ENCODE measurements around the gene ONECUT3. TPM values are rescaled to one million over a fixed set of nuclear protein-coding genes. Genes with fewer than 3 reads are reported as not detected.

ONECUT3 gene
- total and polyA plus RNA-seq, 10 of the 15 experiments (the other 5 are each of a cell fraction or from before 2014, with no cell fraction given): not detected

DNA sequence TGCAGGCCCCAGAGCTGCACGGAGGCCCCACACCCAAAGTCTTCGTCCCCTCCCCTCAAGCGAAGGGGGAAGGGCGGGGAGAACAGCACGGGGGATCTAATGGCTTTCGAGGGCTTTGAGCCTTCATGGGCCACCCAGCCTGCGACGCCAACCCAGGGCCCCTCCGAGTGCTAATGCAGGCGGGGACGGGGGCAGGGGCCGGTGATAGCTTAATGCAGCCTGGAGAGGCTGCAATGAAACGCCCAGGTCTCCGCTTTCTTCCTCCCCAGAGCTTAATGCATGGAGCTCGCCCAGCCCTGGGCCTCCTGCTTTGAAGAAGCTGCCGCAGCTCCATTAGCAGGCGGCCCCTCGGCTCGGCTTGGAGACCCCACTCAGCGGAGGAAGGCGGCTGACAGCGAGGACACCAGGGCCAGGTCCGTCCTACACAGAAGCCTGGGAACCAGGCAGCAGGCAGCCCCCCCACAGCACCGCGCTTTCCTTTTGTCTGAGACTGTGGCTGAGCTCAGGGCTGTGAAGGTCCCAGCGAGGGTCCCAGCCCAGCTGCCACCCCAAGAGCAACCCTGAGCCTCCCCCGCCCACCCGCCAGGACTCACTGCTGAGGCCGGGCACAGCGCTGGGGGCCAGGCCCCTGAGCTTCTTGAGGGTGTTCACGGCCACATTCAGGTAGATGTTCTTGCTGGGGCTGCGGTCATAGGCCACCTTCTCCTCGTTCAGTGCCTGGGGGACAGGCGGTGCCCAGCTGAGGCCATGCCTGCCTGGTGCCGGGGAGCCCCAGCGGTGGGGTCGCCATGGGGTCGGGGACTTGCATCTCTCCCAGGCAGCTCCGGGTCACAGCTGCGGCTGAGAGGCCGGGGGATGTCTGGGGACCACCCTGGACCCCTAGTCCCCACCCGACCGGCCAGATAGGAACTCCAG is 66.3 kb downstream of the ONECUT3 start:
- H3K36me3 ChIP-seq (ENCODE audit: control insufficient read depth in 2 of 2, insufficient read depth in 2 of 2, low read length in 1 of 2): peaks cover 6 to 38% of the 10 kb centered on the region in 2 experiments; a peak in 3 of 4 replicates
- FAIRE-seq: no peak
- BruUV-seq (replicated peaks): no TSS peak
- no peak overlapping the region for H3K9ac ChIP-seq (ENCODE audit: control insufficient read depth, insufficient read depth, low read length)
- no peaks in the 10 kb centered on the region for H4K20me1 ChIP-seq (ENCODE audit: control insufficient read depth, insufficient read depth)
- SMC1A ChIA-PET (ENCODE audit: uncharacterized antibody, unreplicated experiment): no interaction called here
- H3K79me2 ChIP-seq (ENCODE audit: control insufficient read depth, insufficient read depth, low read length): no peaks in the 10 kb centered on the region
- no peak for ATAC-seq
- CTCF ChIA-PET: no interaction called here
- DNase-seq (ENCODE audit: low read depth, low spot score): no peak
- intact Hi-C loops (cut with micrococcal nuclease; ENCODE audit: unreplicated experiment): no loop called here
- H3K27me3 ChIP-seq (replicated peaks in 1 of 2; ENCODE audit: control insufficient read depth in 2 of 2, insufficient read depth in 2 of 2, low read length in 1 of 2): no peaks in the 10 kb centered on the region
- RAD21 ChIA-PET (ENCODE audit: unreplicated experiment): no interaction called here
- in situ Hi-C loops (cut with MboI): no loop called here
- no peaks in the 10 kb centered on the region for H3K4me1 ChIP-seq (ENCODE audit: control insufficient read depth, insufficient read depth, low read length)
- no peaks in the 10 kb centered on the region for H3K9me3 ChIP-seq (replicated peaks; ENCODE audit: control insufficient read depth, insufficient read depth, low read length)
- H3K4me3 ChIP-seq: no peak overlapping the region
- POLR2A ChIA-PET: no interaction called here
- TF ChIP-seq IRF5 (IDR thresholded peaks at IDR 0.05; ENCODE audit: borderline replicate concordance) (no peak), POLR2A (IDR thresholded peaks at IDR 0.05; ENCODE audit: low read depth, low read length) (peak; percentile 20; the same call in 1 of the 2 replicates)
- H3K27ac ChIP-seq (ENCODE audit: control insufficient read depth, insufficient read depth): no peak overlapping the region
- WGBS (ENCODE audit: insufficient coverage, insufficient replicate concordance, low lambda C conversion rate, missing lambda C conversion rate): 93% methylated on average over 42 of the region's 43 CpGs
- H3K4me2 ChIP-seq (ENCODE audit: control insufficient read depth, insufficient read depth): no peak overlapping the region
- no peak overlapping the region for H2AFZ ChIP-seq (ENCODE audit: control insufficient read depth, low read depth, low read length)

GRCh38 chr19:1822210-1822609 is 68.9 kb downstream of the ONECUT3 start:
- H3K9ac ChIP-seq (ENCODE audit: control insufficient read depth, insufficient read depth, low read length): no peak overlapping the region
- no peaks in the 10 kb centered on the region for H3K9me3 ChIP-seq (replicated peaks; ENCODE audit: control insufficient read depth, insufficient read depth, low read length)
- ATAC-seq (no peak), FAIRE-seq (no peak), DNase-seq (ENCODE audit: low read depth, low spot score) (no peak)
- ChIA-PET CTCF (no interaction called here), SMC1A (ENCODE audit: uncharacterized antibody, unreplicated experiment) (no interaction called here), RAD21 (ENCODE audit: unreplicated experiment) (no interaction called here), POLR2A (no interaction called here)
- no peak overlapping the region for H3K27ac ChIP-seq (ENCODE audit: control insufficient read depth, insufficient read depth)
- intact Hi-C loops (cut with micrococcal nuclease; ENCODE audit: unreplicated experiment) (no loop called here), in situ Hi-C loops (cut with MboI) (no loop called here)
- no peaks in the 10 kb centered on the region for H3K27me3 ChIP-seq (replicated peaks in 1 of 2; ENCODE audit: control insufficient read depth in 2 of 2, insufficient read depth in 2 of 2, low read length in 1 of 2)
- no peak overlapping the region for H3K4me3 ChIP-seq
- no peak overlapping the region for H3K4me2 ChIP-seq (ENCODE audit: control insufficient read depth, insufficient read depth)
- H4K20me1 ChIP-seq (ENCODE audit: control insufficient read depth, insufficient read depth): no peaks in the 10 kb centered on the region
- TF ChIP-seq GATAD2B (conservative IDR thresholded peaks at IDR 0.05; ENCODE audit: low read depth) (no peak), TAF1 (IDR thresholded peaks at IDR 0.05; ENCODE audit: borderline replicate concordance, low read depth, low read length) (no peak), POLR2A (IDR thresholded peaks at IDR 0.05; ENCODE audit: low read depth, low read length) (0 out of 2 replicates have a peak, but pooled peaks have one; percentile 18), CHD4 (IDR thresholded peaks at IDR 0.05) (no peak)
- no peaks in the 10 kb centered on the region; the same call in 1 of the 2 replicates for H3K79me2 ChIP-seq (ENCODE audit: control insufficient read depth, insufficient read depth, low read length)
- no TSS peak for BruUV-seq (replicated peaks)
- peaks cover 6 to 27% of the 10 kb centered on the region in 2 experiments; a peak in 3 of 4 replicates for H3K36me3 ChIP-seq (ENCODE audit: control insufficient read depth in 2 of 2, insufficient read depth in 2 of 2, low read length in 1 of 2)
- 91% methylated on average over 19 of the region's 19 CpGs for WGBS (ENCODE audit: insufficient coverage, insufficient replicate concordance, low lambda C conversion rate, missing lambda C conversion rate)
- no peaks in the 10 kb centered on the region for H3K4me1 ChIP-seq (ENCODE audit: control insufficient read depth, insufficient read depth, low read length)
- no peak overlapping the region for H2AFZ ChIP-seq (ENCODE audit: control insufficient read depth, low read depth, low read length)
